Prostate gland (tissue), 2 donors: ENCODE data around the gene SLC26A11.
"Not testable (repeated sequence)": the region's sequence is repeated elsewhere in the genome, so short reads cannot be mapped to it uniquely, and the experiment has no call there.

Experiments used
- CTCF ChIP-seq, 4 experiments: fragments of 200-600 bp in 2 of 4; fragments of 450-650 bp in 2 of 4; sonication (generic) in 2 of 4; IDR thresholded peaks; 1 replicate in 3 of 4; 2 replicates in 1 of 4; pipeline ENCODE4 v1.5.1; 2016 to 2019; ENCODE audit warnings: antibody characterized with exemption in 4 of 4, mild to moderate bottlenecking in 2 of 4, moderate library complexity in 2 of 4
- POLR2AphosphoS5 ChIP-seq: sonication (generic); formaldehyde crosslinking; IDR thresholded peaks from one replicate; pipeline ENCODE4 v1.6.1; 2017; ENCODE audit warnings: antibody characterized with exemption

DNA sequence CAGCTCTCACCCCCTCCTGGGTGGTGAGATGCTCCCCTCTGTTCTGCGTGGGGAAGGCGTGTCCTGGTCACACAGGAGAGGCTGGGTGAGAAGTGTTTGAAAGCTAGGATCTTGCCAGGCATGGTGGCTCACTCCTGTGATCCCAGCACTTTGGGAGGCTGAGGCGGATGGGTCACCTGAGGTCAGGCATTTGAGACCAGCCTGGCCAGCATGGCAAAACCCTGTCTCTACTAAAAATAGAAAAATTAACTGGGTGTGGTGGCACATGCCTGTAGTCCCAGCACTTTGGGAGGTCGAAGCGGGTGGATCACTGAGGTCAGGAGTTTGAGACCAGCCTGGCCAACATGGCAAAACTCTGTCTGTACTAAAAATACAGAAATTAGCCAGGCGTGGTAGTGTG is 24.2 kb downstream of the SLC26A11 start:
- TF ChIP-seq CTCF (IDR thresholded peaks at IDR 0.05); POLR2AphosphoS5: not testable (repeated sequence)
